NT2/D1 (cell line): ENCODE results near the gene PLB1.

Experiments used
- SUZ12 ChIP-seq: IDR thresholded peaks from 2 replicates; pipeline ENCODE4 v1.6.1; 2011; ENCODE audit not compliant: insufficient read length, insufficient read depth; ENCODE audit errors: extremely low read depth
- YY1 ChIP-seq: IDR thresholded peaks from 2 replicates; pipeline ENCODE4 v1.6.1; 2011; ENCODE audit not compliant: insufficient read length, insufficient read depth
- ZNF274 ChIP-seq: IDR thresholded peaks from 2 replicates; pipeline ENCODE4 v1.6.1; 2011; ENCODE audit warnings: mild to moderate bottlenecking, low read depth, low read length

GRCh38 chr2:28640908-28641300 lies 145.0 kb downstream of the PLB1 start:
- TF ChIP-seq SUZ12 (no peak), ZNF274 (no peak), YY1 (no peak)
